Measurements from ENCODE around the gene IL16. TPM values are rescaled to one million over a fixed set of nuclear protein-coding genes. Genes with fewer than 3 reads are reported as not detected.

IL16 gene
- total and polyA plus RNA-seq, 9 of the 15 experiments (the other 6 are each of a cell fraction or from before 2014, with no cell fraction given): 1.4 to 18.8 (median 10.6) TPM

- no peaks in the 10 kb centered on the region for H3K9me1 ChIP-seq (ENCODE audit: control insufficient read depth, insufficient read depth, low read length)
- peaks cover 3% of the 10 kb centered on the region; the same call in 1 of the 3 replicates for H3K36me3 ChIP-seq (ENCODE audit: control insufficient read depth, insufficient read depth, low read length)
- no peaks in the 10 kb centered on the region for H3K27me3 ChIP-seq (ENCODE audit: control insufficient read depth in 2 of 2, insufficient read depth in 2 of 2, low read length in 2 of 2)
- no peak for DNase-seq (ENCODE audit: extremely low read depth in 1 of 4, low spot score in 3 of 4)
- no peaks in the 10 kb centered on the region for H4K20me1 ChIP-seq (replicated peaks; ENCODE audit: control insufficient read depth, insufficient read depth, low read length)
- no TSS peak for BruUV-seq (replicated peaks)
- intact Hi-C loops (cut with micrococcal nuclease): no loop called here
- no peak overlapping the region for H3K4me2 ChIP-seq (ENCODE audit: insufficient read depth, low read length)
- FAIRE-seq: no peak
- H3K4me1 ChIP-seq (replicated peaks in 1 of 2; ENCODE audit: control insufficient read depth in 2 of 2, insufficient read depth in 2 of 2, low read length in 2 of 2): no peaks in the 10 kb centered on the region
- POLR2A ChIA-PET: interaction anchor here (1.0 kb wide), 1 partner anchor 39 kb away, joined by 3 read pairs; no protein-coding TSS in a partner anchor
- in situ Hi-C loops (cut with MboI): no loop called here
- H2AFZ ChIP-seq (ENCODE audit: low read depth, low read length): no peak overlapping the region
- no peaks in the 10 kb centered on the region for H3K9me3 ChIP-seq (replicated peaks; ENCODE audit: control insufficient read depth, insufficient read depth, low read depth, low read length)
- no peak overlapping the region for H3K9ac ChIP-seq (ENCODE audit: insufficient read depth in 1 of 2, low read depth in 2 of 2, low read length in 2 of 2)
- ATAC-seq: no peak
- 60% methylated on average over 3 of the region's 3 CpGs for WGBS (ENCODE audit: insufficient coverage, low coverage, missing lambda C conversion rate)
- no peak overlapping the region for H3K4me3 ChIP-seq
- no peaks in the 10 kb centered on the region for H3K79me2 ChIP-seq (ENCODE audit: control insufficient read depth, insufficient read depth, low read length)
- H3K27ac ChIP-seq (ENCODE audit: extremely low read depth, low read depth, low read length): no peak overlapping the region
- CTCF ChIA-PET (ENCODE audit: low intra/inter-chr PET ratio): no interaction called here
- TF ChIP-seq HNRNPLL (IDR thresholded peaks at IDR 0.05; ENCODE audit: low read depth, low read length, poor library complexity, severe bottlenecking) (no peak), ZNF232 (CRISPR knock-in tag; IDR thresholded peaks at IDR 0.05) (no peak), PHTF2 (CRISPR knock-in tag; IDR thresholded peaks at IDR 0.05) (no peak), ARID4B (CRISPR knock-in tag; IDR thresholded peaks at IDR 0.05) (no peak), XRCC3 (IDR thresholded peaks at IDR 0.05) (no peak), MAZ (CRISPR knock-in tag; conservative IDR thresholded peaks at IDR 0.05 in 1 of 2, IDR thresholded peaks at IDR 0.05 in 1 of 2) (no peak), RNF219 (CRISPR knock-in tag; IDR thresholded peaks at IDR 0.05) (no peak), MTA3 (IDR thresholded peaks at IDR 0.05; ENCODE audit: borderline replicate concordance) (no peak), GABPB1 (CRISPR knock-in tag; IDR thresholded peaks at IDR 0.05) (no peak), NFXL1 (CRISPR knock-in tag; IDR thresholded peaks at IDR 0.05) (no peak), PREB (CRISPR knock-in tag; IDR thresholded peaks at IDR 0.05) (no peak), ZNF780A (CRISPR knock-in tag; IDR thresholded peaks at IDR 0.05) (no peak), ZZZ3 (IDR thresholded peaks at IDR 0.05) (no peak), SLC30A9 (CRISPR knock-in tag; IDR thresholded peaks at IDR 0.05) (no peak), ZNF316 (IDR thresholded peaks at IDR 0.05) (no peak), SMAD1 (IDR thresholded peaks at IDR 0.05; ENCODE audit: low read depth, low read length, partially characterized antibody) (no peak), BHLHE40 (IDR thresholded peaks at IDR 0.05; ENCODE audit: low read length) (no peak)
These were observed 9.3 kb downstream of the IL16 start for GRCh38 chr15:81206018-81206417.
